Measurements from ENCODE around the gene HSD17B11.
A peak's percentile ranks its signal among the peaks of the same experiment; 100 is the strongest.
"Not testable (repeated sequence)": the region's sequence is repeated elsewhere in the genome, so short reads cannot be mapped to it uniquely, and the experiment has no call there.

The HSD17B11 gene

GRCh38 chr4:87405211-87405820, 14.3 kb upstream of the HSD17B11 start:
- FAIRE-seq: no peak

GRCh38 chr4:87403732-87404131, 12.7 kb upstream of the HSD17B11 start:
- not testable (repeated sequence) for FAIRE-seq

DNA sequence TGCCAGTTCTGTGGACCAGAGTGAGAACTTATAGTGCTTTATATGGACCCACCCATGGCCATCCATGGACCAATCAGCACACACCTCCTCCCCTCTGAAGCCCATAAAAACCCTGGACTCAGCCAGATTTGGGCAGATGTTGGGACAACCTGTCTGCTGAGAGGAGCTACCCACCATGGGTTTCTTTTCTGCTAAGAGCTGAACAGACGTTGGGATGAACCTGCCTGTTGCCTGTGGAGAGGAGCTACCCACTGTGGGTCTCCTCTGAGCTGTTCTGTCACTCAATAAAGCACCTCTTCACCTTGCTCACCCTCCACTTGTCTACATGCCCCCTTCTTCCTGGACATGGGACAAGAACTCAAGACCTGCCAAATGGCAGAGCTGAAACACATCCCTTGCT, 9.0 kb upstream of the HSD17B11 start:
- FAIRE-seq: no peak

- FAIRE-seq: no peak
Observed at GRCh38 chr4:87399148-87399547, 8.2 kb upstream of the HSD17B11 start.

DNA sequence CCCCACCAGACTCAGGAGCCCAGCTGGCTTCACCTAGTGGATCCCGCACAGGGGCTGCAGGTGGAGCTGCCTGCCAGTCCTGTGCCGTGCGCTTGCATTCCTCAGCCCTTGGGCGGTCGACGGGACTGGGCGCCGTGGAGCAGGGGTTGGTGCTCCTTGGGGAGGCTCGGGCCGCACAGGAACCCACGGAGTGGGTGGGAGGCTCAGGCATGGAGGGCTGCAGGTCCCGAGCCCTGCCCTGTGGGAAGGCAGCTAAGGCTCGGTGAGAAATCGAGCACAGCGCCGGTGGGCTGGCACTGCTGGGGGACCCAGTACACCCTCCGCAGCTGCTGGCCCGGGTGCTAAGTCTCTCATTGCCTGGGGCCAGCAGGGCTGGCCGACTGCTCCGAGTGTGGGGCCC, 4.9 kb upstream of the HSD17B11 start:
- not testable (repeated sequence) for FAIRE-seq

- not testable (repeated sequence) for FAIRE-seq
Observed at GRCh38 chr4:87395073-87395472, 4.1 kb upstream of the HSD17B11 start.

DNA sequence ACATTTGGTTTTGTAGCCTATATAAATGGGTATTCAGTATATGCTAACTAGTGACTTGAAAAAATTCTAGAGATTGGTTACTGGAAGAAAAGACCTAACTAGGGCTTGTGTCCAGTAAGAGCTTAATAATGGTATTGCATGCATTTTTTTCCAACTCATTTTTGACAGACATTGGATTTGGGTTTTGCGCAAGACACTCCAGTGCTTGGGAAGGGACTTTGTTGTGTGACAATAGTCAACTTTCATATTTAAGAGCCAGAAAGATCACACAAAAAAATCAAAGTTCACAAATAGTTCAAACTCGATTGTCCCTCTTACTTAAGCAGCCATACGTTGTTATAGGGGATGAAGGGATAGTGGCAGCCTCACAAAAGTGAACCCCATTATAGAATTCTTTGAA, 1.2 kb upstream of the HSD17B11 start:
- FAIRE-seq: no peak

GRCh38 chr4:87391576-87392054, 627 bp upstream of the HSD17B11 start:
- FAIRE-seq: no peak

DNA sequence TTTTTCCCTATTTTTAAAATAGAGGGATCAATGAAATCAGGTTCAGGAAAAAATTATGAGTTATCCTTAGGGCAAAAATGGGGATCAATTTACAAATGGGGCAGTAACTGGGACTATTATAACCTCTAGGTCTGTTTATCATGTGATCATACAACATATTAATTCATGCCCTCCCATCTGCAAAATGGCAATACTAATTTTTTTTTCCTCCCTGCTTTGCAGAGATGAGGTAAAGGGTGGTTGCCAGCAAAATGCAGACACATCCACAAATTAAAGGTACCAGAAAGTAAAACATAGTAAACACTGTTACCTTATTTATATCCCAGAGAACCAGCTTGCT, 467 bp downstream of the HSD17B11 start:
- no peak for FAIRE-seq

GRCh38 chr4:87390055-87390454, 933 bp downstream of the HSD17B11 start:
- FAIRE-seq: not testable (repeated sequence)

DNA sequence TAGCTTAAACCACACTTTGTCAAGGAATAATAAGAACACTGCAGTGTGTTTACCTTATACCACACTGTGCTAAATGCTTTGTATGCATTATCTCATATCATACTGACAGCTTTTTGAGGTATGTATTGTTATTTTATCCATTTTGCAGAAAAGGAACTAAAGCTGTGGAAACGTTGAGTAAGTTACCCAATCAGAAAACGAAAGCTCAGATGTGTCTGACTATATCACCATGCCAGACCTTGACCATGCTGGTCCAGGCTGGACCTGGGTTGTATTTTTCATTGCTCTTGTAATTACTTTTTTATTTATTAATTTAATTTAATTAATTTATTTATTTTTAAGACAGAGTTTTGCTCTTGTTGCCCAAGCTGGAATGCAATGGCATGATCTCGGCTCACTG, 2.1 kb downstream of the HSD17B11 start:
- no peak for FAIRE-seq

- no peak for FAIRE-seq
Observed at GRCh38 chr4:87387237-87387636, 3.8 kb downstream of the HSD17B11 start.

GRCh38 chr4:87384466-87385132, 6.4 kb downstream of the HSD17B11 start:
- not testable (repeated sequence) for FAIRE-seq

DNA sequence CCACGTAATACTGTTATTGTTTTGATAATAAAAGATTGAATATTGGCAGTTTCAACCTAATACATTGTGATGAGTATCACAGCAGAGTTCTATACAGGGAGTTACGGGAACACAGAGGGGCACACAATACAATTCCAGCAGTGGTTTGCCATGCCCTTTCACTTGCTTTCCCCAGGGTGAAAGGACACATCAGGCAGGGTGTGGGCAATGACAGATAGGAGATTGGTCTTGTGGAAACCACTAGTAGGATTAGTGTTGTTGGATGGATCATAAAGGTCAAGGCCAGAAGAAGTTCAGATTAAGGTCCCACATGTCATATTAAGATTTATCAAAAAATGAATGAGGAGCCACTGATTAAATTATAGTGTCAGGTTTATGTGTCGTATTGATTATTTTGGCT, 8.1 kb downstream of the HSD17B11 start:
- FAIRE-seq: no peak

- no peak for FAIRE-seq
Observed at GRCh38 chr4:87382116-87382515, 8.9 kb downstream of the HSD17B11 start.

DNA sequence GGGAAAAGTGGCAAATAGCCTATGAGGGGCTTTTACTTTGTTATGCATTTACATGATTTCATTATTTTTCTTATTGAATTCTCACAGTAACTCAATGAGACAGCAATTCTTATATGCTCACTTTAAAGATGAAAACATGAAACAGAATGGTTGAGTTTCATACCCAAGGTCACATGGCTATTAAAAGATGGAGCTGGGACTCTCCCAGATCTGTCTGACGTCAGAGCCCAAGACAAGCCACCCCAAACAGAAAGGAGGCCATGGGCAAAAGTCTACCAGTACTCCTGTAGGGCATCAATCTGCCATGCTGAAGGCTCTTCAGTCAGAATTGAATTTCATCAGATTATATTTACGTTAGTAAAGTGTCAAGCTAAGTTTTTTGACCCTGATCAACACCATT, 13.2 kb downstream of the HSD17B11 start:
- no peak for FAIRE-seq

DNA sequence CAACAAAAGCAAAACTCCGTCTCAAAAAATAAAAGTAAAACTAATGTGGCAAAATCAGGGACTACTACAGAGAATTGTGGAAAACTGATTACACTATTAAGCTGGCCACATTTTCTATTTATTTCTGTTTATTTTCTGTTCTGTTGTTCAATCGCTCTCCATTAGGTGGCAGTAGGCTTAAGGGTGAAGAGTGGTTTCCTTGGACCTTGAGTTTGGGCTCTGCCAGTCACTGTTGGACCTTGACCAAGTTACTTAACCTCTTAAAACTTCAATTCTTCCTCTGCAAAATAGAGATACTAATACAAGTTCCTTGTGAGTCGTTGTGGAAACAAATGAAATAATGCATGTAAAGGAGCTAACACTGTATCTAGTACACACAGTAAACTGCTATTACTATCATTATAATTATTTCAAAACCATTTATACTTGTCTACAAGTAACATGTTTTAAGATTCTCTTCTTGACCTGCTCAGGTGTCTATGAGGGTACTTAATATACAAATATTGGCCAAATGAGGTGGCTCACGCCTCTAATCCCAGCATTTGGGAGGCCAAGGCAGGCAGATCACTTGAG, 15.2 kb downstream of the HSD17B11 start:
- peak; percentile 67 for FAIRE-seq

DNA sequence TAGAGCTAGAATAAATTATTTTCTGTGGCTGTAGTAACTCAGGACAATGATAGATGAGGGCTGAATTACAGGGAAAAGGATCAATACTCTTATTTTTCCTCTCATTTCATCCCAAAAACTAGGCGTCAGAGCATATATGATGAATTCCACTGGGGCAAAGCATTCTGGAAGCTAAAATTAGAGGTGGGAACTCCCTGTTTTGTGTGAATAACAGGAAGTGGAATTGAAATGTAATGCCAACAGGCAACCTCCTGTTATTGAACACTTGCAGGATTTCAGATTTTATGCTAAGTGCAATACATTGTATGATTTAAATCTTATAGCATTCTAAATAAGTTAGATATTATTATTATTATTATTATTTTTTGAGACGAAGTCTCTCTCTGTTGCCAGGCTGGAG, 20.9 kb downstream of the HSD17B11 start:
- FAIRE-seq: no peak

DNA sequence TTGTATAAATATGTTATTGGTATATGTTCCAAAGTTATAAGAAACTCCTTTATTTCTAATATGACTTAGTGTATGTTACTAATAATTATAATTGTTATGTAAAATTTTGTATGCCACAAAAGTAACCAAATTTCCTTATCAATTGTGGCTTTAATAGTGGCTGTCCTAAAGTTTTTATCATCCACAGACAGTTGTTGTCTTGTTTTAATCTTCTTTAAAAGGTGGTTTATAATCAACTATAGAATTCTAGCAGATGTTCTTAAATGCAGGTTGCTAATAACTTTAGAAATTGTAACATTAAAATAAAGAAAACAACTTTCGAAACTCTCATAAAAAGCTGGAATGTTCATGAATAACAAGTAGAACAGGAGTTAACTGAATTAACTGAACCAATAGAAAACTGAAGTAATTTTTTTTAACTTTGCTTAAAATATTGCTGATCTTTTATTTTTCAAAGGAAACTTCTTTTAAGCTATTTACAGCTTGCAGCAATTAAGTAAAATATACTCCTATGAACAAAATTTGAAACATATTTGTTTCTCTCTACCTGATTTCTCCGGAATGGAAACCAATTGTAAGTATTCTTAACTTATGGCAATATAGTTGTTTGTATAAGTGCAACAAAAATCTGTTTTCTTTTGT, 24.3 kb downstream of the HSD17B11 start:
- FAIRE-seq: peak; percentile 54

DNA sequence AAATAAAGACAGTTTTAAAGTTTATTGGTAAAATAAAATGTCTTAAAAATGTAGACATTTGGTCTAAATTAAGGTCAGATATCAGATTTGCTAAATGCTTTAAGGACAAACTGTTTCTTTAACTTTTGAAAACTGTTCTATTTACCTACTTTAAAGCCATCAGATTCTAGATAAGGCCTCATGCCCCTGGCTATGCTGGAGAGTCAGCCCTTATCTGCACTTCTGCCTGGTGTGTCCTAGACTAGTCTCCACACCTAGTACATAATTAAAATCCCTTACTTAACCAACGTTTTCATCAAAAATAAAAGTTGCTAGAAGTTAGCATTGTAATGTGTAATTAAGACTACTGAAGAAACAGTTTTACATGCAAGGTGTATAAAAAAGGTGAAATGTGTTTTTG, 25.6 kb downstream of the HSD17B11 start:
- no peak for FAIRE-seq

DNA sequence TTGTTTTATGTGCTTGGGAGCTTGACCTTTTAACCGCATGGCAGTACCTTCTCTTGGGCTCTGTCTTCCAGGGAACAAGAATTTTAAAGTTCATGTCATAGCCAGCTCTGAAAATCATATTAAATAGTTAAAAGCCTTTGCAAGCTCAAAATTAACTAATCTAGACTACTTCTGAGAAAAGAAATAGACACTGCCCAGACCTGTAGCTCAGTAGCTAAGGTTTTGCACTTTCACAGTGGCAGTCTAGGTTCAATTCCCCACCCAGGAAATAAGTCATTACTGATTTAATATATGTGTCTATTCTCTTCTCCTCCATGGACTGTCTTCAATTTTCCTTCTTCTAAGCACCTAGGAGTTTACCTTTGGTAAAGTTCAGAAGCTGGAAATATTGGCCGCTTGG, 27.4 kb downstream of the HSD17B11 start:
- no peak for FAIRE-seq

GRCh38 chr4:87360338-87360935, 30.6 kb downstream of the HSD17B11 start:
- no peak for FAIRE-seq

GRCh38 chr4:87359258-87359657, 31.7 kb downstream of the HSD17B11 start:
- no peak for FAIRE-seq

Data from endometrium (tissue), 2 donors.